H1 (cell line): Measurements from ENCODE around the gene ADAD1. TPM values are rescaled to one million over a fixed set of nuclear protein-coding genes. Genes with fewer than 3 reads are reported as not detected.

Source experiments
- CREB1 ChIP-seq: IDR thresholded peaks from 2 replicates; pipeline ENCODE4 v1.6.1; 2012; ENCODE audit warnings: inconsistent platforms
- HDAC2 ChIP-seq, 2 experiments: fragments of 300-600 bp in 1 of 2; sonication (generic) in 1 of 2; IDR thresholded peaks; 2 replicates each; pipeline ENCODE4 v1.6.1; 2011 to 2012; ENCODE audit warnings: low read depth in 2 of 2, low read length in 2 of 2, mild to moderate bottlenecking in 2 of 2, moderate library complexity in 2 of 2, borderline replicate concordance in 1 of 2, inconsistent platforms in 1 of 2
- SAP30 ChIP-seq: fragments of 300-600 bp; sonication (generic); IDR thresholded peaks from 2 replicates; pipeline ENCODE4 v1.7.1; 2012; ENCODE audit warnings: low read length, moderate library complexity, mild to moderate bottlenecking, inconsistent platforms; ENCODE audit not compliant: insufficient read depth, insufficient replicate concordance
- SIN3A ChIP-seq, 2 experiments: IDR thresholded peaks in 1 of 2; conservative IDR thresholded peaks in 1 of 2; 2 replicates each; pipeline ENCODE4 v1.6.1; 2011 to 2012; ENCODE audit warnings: low read length in 2 of 2, improper control_type of control experiment in 1 of 2, low read depth in 1 of 2, mild to moderate bottlenecking in 1 of 2
- polyA plus RNA-seq, 7 experiments: library from polyadenylated mRNA; depleted of rRNA in 3 of 7; stranded (reverse) in 5 of 7; unstranded in 2 of 7; fragments of >200 nt in 5 of 7; fragments of 200-250 nt in 2 of 7; gene quantifications; 1 replicate in 5 of 7; 2 replicates in 1 of 7; 4 replicates in 1 of 7; pipeline versions ENCODE4 v1.2.1 to v1.2.3, GENCODE V29; 2011 to 2013; ENCODE audit warnings: missing spikeins in 2 of 7, mixed read lengths in 2 of 7
- total RNA-seq: library from RNA; stranded (reverse); fragmentation: NEBNext Ultra II Directional; extraction: Animal tissue kit (Norgen Biotek cat#: 25700); gene quantifications from 2 replicates; pipeline ENCODE4 v1.2.1, GENCODE V29; 2021

ADAD1 gene
- total and polyA plus RNA-seq, 2 of the 8 experiments (the other 6 are each of a cell fraction or from before 2014, with no cell fraction given): not detected

- TF ChIP-seq SAP30 (no peak), SIN3A (conservative IDR thresholded peaks at IDR 0.05 in 1 of 2, IDR thresholded peaks at IDR 0.05 in 1 of 2; ENCODE audit: low read depth in 1 of 2, low read length in 2 of 2) (no peak), CREB1 (no peak), HDAC2 (IDR thresholded peaks at IDR 0.05; ENCODE audit: borderline replicate concordance in 1 of 2, low read depth in 2 of 2, low read length in 2 of 2) (no peak)
Observed at GRCh38 chr4:122379239-122379638, 428 bp downstream of the ADAD1 start (continued).
